Loucy (cell line): ENCODE results near the gene GALR2.

Experiments used
- EZH2phosphoT487 ChIP-seq: fragments of 200-600 bp; IDR thresholded peaks from 2 replicates; pipeline ENCODE4 v1.6.1; 2018; ENCODE audit warnings: antibody characterized with exemption, mild to moderate bottlenecking, moderate library complexity, borderline replicate concordance
- TF ChIP-seq, protein P1 (sequence below): fragments of 200-600 bp; sonication (generic); conservative IDR thresholded peaks from 2 replicates; pipeline ENCODE4 v1.5.1; 2014; ENCODE audit warnings: mild to moderate bottlenecking, antibody characterized with exemption, low read length

- TF ChIP-seq, protein P1, sequence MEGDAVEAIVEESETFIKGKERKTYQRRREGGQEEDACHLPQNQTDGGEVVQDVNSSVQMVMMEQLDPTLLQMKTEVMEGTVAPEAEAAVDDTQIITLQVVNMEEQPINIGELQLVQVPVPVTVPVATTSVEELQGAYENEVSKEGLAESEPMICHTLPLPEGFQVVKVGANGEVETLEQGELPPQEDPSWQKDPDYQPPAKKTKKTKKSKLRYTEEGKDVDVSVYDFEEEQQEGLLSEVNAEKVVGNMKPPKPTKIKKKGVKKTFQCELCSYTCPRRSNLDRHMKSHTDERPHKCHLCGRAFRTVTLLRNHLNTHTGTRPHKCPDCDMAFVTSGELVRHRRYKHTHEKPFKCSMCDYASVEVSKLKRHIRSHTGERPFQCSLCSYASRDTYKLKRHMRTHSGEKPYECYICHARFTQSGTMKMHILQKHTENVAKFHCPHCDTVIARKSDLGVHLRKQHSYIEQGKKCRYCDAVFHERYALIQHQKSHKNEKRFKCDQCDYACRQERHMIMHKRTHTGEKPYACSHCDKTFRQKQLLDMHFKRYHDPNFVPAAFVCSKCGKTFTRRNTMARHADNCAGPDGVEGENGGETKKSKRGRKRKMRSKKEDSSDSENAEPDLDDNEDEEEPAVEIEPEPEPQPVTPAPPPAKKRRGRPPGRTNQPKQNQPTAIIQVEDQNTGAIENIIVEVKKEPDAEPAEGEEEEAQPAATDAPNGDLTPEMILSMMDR = no peak
- no peak for TF ChIP-seq EZH2phosphoT487
Observed at GRCh38 chr17:76082326-76083251, 8.0 kb downstream of the GALR2 start.
